H1 (cell line): Measurements from ENCODE around the gene GNLY. TPM values are rescaled to one million over a fixed set of nuclear protein-coding genes. Genes with fewer than 3 reads are reported as not detected.
A peak's percentile ranks its signal among the peaks of the same experiment; 100 is the strongest.

Source experiments
- CTCF ChIA-PET: fragments of 300-600 bp; sonication (Branson Sonifier 250); formaldehyde crosslinking; loops from one replicate; lab custom pipeline; 2021; ENCODE audit not compliant: partially characterized antibody; lab: Charles Lee
- POLR2A ChIA-PET: fragments of 300-600 bp; sonication (Branson Sonifier 250); formaldehyde crosslinking; loops from one replicate; lab custom pipeline; 2021; ENCODE audit warnings: inconsistent platforms; ENCODE audit not compliant: partially characterized antibody; lab: Charles Lee
- DNase-seq, 2 experiments: peaks; one replicate each; pipeline versions ENCODE4 v3.0.0 to v3.0.0-alpha.2; 2010 to 2022; ENCODE audit warnings: low spot score in 2 of 2, low read depth in 1 of 2, mixed read lengths in 1 of 2
- FAIRE-seq: peaks from 2 replicates; lab custom pipeline; 2011; peaks lifted over from hg19 to GRCh38; lab: Jason Lieb, UNC
- H2AFZ ChIP-seq: 2 replicates; pipeline ENCODE4 v1.8.1; 2012; ENCODE audit warnings: low read length, inconsistent platforms
- H2AK5ac ChIP-seq: 2 replicates; pipeline ENCODE4 v1.6.1; 2013; ENCODE audit warnings: low read depth, low read length
- H2BK120ac ChIP-seq: replicated peaks from 2 replicates; pipeline ENCODE3; 2013; ENCODE audit warnings: low read depth, low read length, inconsistent platforms
- H2BK12ac ChIP-seq: 2 replicates; pipeline ENCODE4 v1.6.1; 2013; ENCODE audit warnings: low read depth, low read length
- H2BK15ac ChIP-seq: 2 replicates; pipeline ENCODE4 v1.6.1; 2013; ENCODE audit warnings: low read length
- H2BK20ac ChIP-seq: 2 replicates; pipeline ENCODE4 v1.6.1; 2013; ENCODE audit warnings: low read length
- H2BK5ac ChIP-seq: 2 replicates; pipeline ENCODE4 v1.6.1; 2013; ENCODE audit warnings: low read depth, low read length
- H3K14ac ChIP-seq: 2 replicates; pipeline ENCODE4 v1.6.1; 2013; ENCODE audit warnings: inconsistent platforms; ENCODE audit not compliant: insufficient read length
- H3K18ac ChIP-seq: 2 replicates; pipeline ENCODE4 v1.6.1; 2013; ENCODE audit warnings: low read length; ENCODE audit errors: extremely low read depth
- H3K23ac ChIP-seq: 2 replicates; pipeline ENCODE4 v1.6.1; 2013; ENCODE audit warnings: inconsistent platforms; ENCODE audit not compliant: insufficient read length
- H3K23me2 ChIP-seq: 2 replicates; pipeline ENCODE4 v1.6.1; 2013; ENCODE audit warnings: low read depth, low read length
- H3K27ac ChIP-seq: 2 replicates; pipeline ENCODE4 v1.6.1; 2011; ENCODE audit warnings: low read depth, low read length, inconsistent platforms
- H3K27me3 ChIP-seq, 4 experiments: replicated peaks in 1 of 4; 1 replicate in 1 of 4; 2 replicates in 3 of 4; pipeline versions ENCODE4 v1.6.1 to v1.8.1; 2011 to 2013; ENCODE audit warnings: low read length in 3 of 4, mild to moderate bottlenecking in 3 of 4, inconsistent platforms in 2 of 4, mixed read lengths in 2 of 4, moderate library complexity in 1 of 4; ENCODE audit not compliant: control insufficient read depth in 3 of 4, insufficient read depth in 3 of 4; ENCODE audit errors: extremely low read depth in 1 of 4
- H3K36me3 ChIP-seq, 4 experiments: 2 replicates each; pipeline versions ENCODE4 v1.6.1 to v1.8.1; 2011 to 2013; ENCODE audit warnings: mild to moderate bottlenecking in 4 of 4, low read length in 3 of 4, moderate library complexity in 2 of 4, control low read depth in 1 of 4, inconsistent platforms in 1 of 4; ENCODE audit not compliant: insufficient read depth in 4 of 4, control insufficient read depth in 2 of 4
- H3K4ac ChIP-seq: replicated peaks from 2 replicates; pipeline ENCODE3; 2013; ENCODE audit warnings: low read length, low read depth, mixed read lengths, inconsistent platforms; ENCODE audit not compliant: insufficient read length
- H3K4me1 ChIP-seq, 4 experiments: replicated peaks in 1 of 4; 1 replicate in 1 of 4; 2 replicates in 3 of 4; pipeline versions ENCODE4 v1.6.1 to v1.8.1; 2011 to 2013; ENCODE audit warnings: low read length in 3 of 4, inconsistent platforms in 2 of 4, mixed read lengths in 1 of 4; ENCODE audit not compliant: insufficient read depth in 4 of 4, control insufficient read depth in 3 of 4
- H3K4me2 ChIP-seq, 2 experiments: 2 replicates each; pipeline versions ENCODE4 v1.6.1 to v1.8.1; 2011 to 2013; ENCODE audit warnings: low read depth in 2 of 2, low read length in 2 of 2, control low read depth in 1 of 2, inconsistent platforms in 1 of 2, mild to moderate bottlenecking in 1 of 2; ENCODE audit not compliant: insufficient read depth in 1 of 2
- H3K4me3 ChIP-seq, 4 experiments: fragments of 200-600, 300-600 bp in 1 of 4; sonication (generic), shearing (Covaris generic), sonication (Bioruptor Twin) in 1 of 4; 2 replicates each; pipeline versions ENCODE4 v1.5.1 to v1.8.1; 2011 to 2016; ENCODE audit warnings: low read length in 4 of 4, low read depth in 3 of 4, control low read depth in 2 of 4, inconsistent platforms in 2 of 4, mild to moderate bottlenecking in 2 of 4, mixed read lengths in 1 of 4, moderate library complexity in 1 of 4; ENCODE audit not compliant: insufficient read depth in 2 of 4; ENCODE audit errors: extremely low read depth in 1 of 4
- H3K56ac ChIP-seq: replicated peaks from 2 replicates; pipeline ENCODE3; 2013; ENCODE audit warnings: low read depth, mild to moderate bottlenecking, mixed read lengths, low read length, inconsistent platforms; ENCODE audit not compliant: insufficient read length
- H3K79me1 ChIP-seq: 2 replicates; pipeline ENCODE4 v1.6.1; 2013; ENCODE audit warnings: low read depth, low read length, control low read depth
- H3K79me2 ChIP-seq, 2 experiments: 2 replicates each; pipeline versions ENCODE4 v1.6.1 to v1.8.1; 2012 to 2013; ENCODE audit warnings: low read length in 2 of 2, mild to moderate bottlenecking in 2 of 2, inconsistent platforms in 1 of 2; ENCODE audit not compliant: insufficient read depth in 2 of 2, control insufficient read depth in 1 of 2
- H3K9ac ChIP-seq, 4 experiments: replicated peaks in 1 of 4; 1 replicate in 1 of 4; 2 replicates in 3 of 4; pipeline versions ENCODE4 v1.6.1 to v1.8.1; 2011 to 2013; ENCODE audit warnings: low read depth in 3 of 4, low read length in 3 of 4, control low read depth in 2 of 4, mild to moderate bottlenecking in 2 of 4, moderate library complexity in 2 of 4, inconsistent platforms in 1 of 4; ENCODE audit errors: extremely low read depth in 1 of 4
- H3K9me3 ChIP-seq, 2 experiments: 2 replicates each; pipeline versions ENCODE4 v1.6.1 to v1.8.1; 2012 to 2013; ENCODE audit warnings: mild to moderate bottlenecking in 2 of 2, moderate library complexity in 2 of 2, control low read depth in 1 of 2, inconsistent platforms in 1 of 2, low read depth in 1 of 2, low read length in 1 of 2, mixed read lengths in 1 of 2; ENCODE audit not compliant: insufficient read depth in 2 of 2
- H4K20me1 ChIP-seq, 2 experiments: replicated peaks in 1 of 2; 2 replicates each; pipeline versions ENCODE3 to v1.8.1; 2011 to 2013; ENCODE audit warnings: inconsistent platforms in 2 of 2, low read length in 2 of 2, mild to moderate bottlenecking in 1 of 2; ENCODE audit not compliant: insufficient read depth in 2 of 2, control insufficient read depth in 1 of 2
- H4K5ac ChIP-seq: 2 replicates; pipeline ENCODE4 v1.6.1; 2013; ENCODE audit warnings: low read length, low read depth, mixed read lengths, inconsistent platforms; ENCODE audit not compliant: insufficient read length
- H4K8ac ChIP-seq: 2 replicates; pipeline ENCODE4 v1.8.0; 2013; ENCODE audit warnings: mild to moderate bottlenecking, moderate library complexity, low read length, inconsistent platforms; ENCODE audit not compliant: insufficient read depth; ENCODE audit errors: extremely low read depth
- H4K91ac ChIP-seq: replicated peaks from 2 replicates; pipeline ENCODE3; 2013; ENCODE audit warnings: low read length, mixed read lengths, inconsistent platforms; ENCODE audit not compliant: insufficient read length
- BACH1 ChIP-seq: IDR thresholded peaks from 2 replicates; pipeline ENCODE4 v1.6.1; 2012; ENCODE audit warnings: low read length, improper control_type of control experiment
- JUN ChIP-seq: IDR thresholded peaks from 2 replicates; pipeline ENCODE4 v1.6.1; 2011; ENCODE audit warnings: low read depth, mild to moderate bottlenecking, improper control_type of control experiment, low read length
- POU5F1 ChIP-seq: IDR thresholded peaks from 2 replicates; pipeline ENCODE4 v1.6.1; 2011; ENCODE audit warnings: low read depth, mild to moderate bottlenecking, low read length, moderate library complexity
- RBBP5 ChIP-seq: IDR thresholded peaks from 2 replicates; pipeline ENCODE4 v1.7.1; 2012; ENCODE audit warnings: low read depth, mild to moderate bottlenecking, inconsistent platforms, low read length, moderate library complexity, borderline replicate concordance
- WGBS, 2 experiments: shearing (Covaris generic) in 1 of 2; methylation state at CpG; one replicate each; pipeline versions ENCODE4 v1.1.6 to v1.1.7; 2013 to 2015; ENCODE audit warnings: low lambda C conversion rate in 2 of 2, mixed read lengths in 2 of 2, inconsistent platforms in 1 of 2, low coverage in 1 of 2, missing lambda C conversion rate in 1 of 2; ENCODE audit not compliant: insufficient replicate concordance in 2 of 2, insufficient coverage in 1 of 2, insufficient read length in 1 of 2; ENCODE audit errors: extremely low coverage in 1 of 2, missing lambda C conversion rate in 1 of 2; 5-methylcytosine and 5-hydroxymethylcytosine counted together
- polyA plus RNA-seq, 7 experiments: library from polyadenylated mRNA; depleted of rRNA in 3 of 7; stranded (reverse) in 5 of 7; unstranded in 2 of 7; fragments of >200 nt in 5 of 7; fragments of 200-250 nt in 2 of 7; gene quantifications; 1 replicate in 5 of 7; 2 replicates in 1 of 7; 4 replicates in 1 of 7; pipeline versions ENCODE4 v1.2.1 to v1.2.3, GENCODE V29; 2011 to 2013; ENCODE audit warnings: missing spikeins in 2 of 7, mixed read lengths in 2 of 7
- total RNA-seq: library from RNA; stranded (reverse); fragmentation: NEBNext Ultra II Directional; extraction: Animal tissue kit (Norgen Biotek cat#: 25700); gene quantifications from 2 replicates; pipeline ENCODE4 v1.2.1, GENCODE V29; 2021
- TF ChIP-seq, protein P1 (sequence below): IDR thresholded peaks from 2 replicates; pipeline ENCODE4 v1.6.1; 2012; ENCODE audit warnings: inconsistent platforms

GNLY gene
- total and polyA plus RNA-seq, 2 of the 8 experiments (the other 6 are each of a cell fraction or from before 2014, with no cell fraction given), result 0.03 TPM; not detected in 1

DNA sequence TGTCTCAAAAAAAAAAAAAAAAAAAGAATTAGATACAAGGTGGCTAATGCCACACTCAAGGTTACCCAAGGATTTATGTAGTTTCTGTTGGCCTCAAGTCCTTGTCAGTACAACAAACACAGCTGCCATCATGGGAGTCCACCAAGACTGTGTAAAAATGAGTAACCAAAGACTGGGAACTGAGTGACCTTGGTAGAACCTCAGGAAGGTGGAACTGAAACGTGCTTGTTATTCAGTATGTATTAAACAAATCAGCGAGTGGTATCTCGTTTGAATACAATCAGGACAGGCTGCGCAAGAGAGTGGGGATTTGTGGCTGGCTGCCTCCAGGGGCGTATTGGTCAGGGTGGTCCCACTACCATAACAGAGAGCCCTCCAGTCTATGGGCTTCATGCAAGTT, 24.6 kb upstream of the GNLY start:
- Histone ChIP-seq H4K20me1 (peaks cover 0 to 3% of the 10 kb centered on the region in 2 experiments), H3K79me1 (no peaks in the 10 kb centered on the region), H3K14ac (no peak overlapping the region), H3K4ac (no peak overlapping the region), H4K91ac (no peak overlapping the region), H2BK5ac (no peak overlapping the region), H2BK15ac (0 out of 2 replicates have a peak overlapping the region, but pooled peaks have one; percentile 37), H3K4me3 (no peak overlapping the region), H3K79me2 (no peaks in the 10 kb centered on the region), H3K9ac (no peak overlapping the region), H2BK12ac (no peak overlapping the region), H2AFZ (no peak overlapping the region), H4K8ac (no peak overlapping the region), H3K9me3 (no peaks in the 10 kb centered on the region), H2BK120ac (no peak overlapping the region), H3K23ac (no peak overlapping the region), H3K23me2 (peaks cover 4% of the 10 kb centered on the region; the same call in 1 of the 2 replicates), H2AK5ac (no peak overlapping the region), H3K27ac (no peak overlapping the region), H2BK20ac (no peak overlapping the region), H3K36me3 (no peaks in the 10 kb centered on the region), H3K4me2 (no peak overlapping the region), H4K5ac (no peak overlapping the region), H3K18ac (no peak overlapping the region), H3K27me3 (no peaks in the 10 kb centered on the region), H3K56ac (no peak overlapping the region), H3K4me1 (peaks cover 0 to 2% (median 0%) of the 10 kb centered on the region in 4 experiments; a peak in 3 of 7 replicates)
- DNase-seq (no peak), FAIRE-seq (no peak)
- WGBS, 2 experiments, result 87% methylated on average over 5 of the region's 5 CpGs; no CpG with 5 or more reads in 1 of the 2 experiments
- POLR2A ChIA-PET, result no interaction called here
- CTCF ChIA-PET, result interaction anchor here (0.6 to 1.1 kb wide), 3 partner anchors 11 to 276 kb away, joined by 3 read pairs; no protein-coding TSS in a partner anchor
- TF ChIP-seq, protein P1, sequence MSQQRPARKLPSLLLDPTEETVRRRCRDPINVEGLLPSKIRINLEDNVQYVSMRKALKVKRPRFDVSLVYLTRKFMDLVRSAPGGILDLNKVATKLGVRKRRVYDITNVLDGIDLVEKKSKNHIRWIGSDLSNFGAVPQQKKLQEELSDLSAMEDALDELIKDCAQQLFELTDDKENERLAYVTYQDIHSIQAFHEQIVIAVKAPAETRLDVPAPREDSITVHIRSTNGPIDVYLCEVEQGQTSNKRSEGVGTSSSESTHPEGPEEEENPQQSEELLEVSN, result no peak
- TF ChIP-seq JUN (no peak), BACH1 (no peak), RBBP5 (no peak), POU5F1 (no peak)
